Fibroblast of lung (primary cell): ENCODE results near the gene MORN1.

Experiments used
- EZH2 ChIP-seq: IDR thresholded peaks from 2 replicates; pipeline ENCODE4 v1.5.1; 2012; ENCODE audit warnings: low read length, control low read depth, mild to moderate bottlenecking; ENCODE audit errors: missing control alignments
- TF ChIP-seq, protein P1 (sequence below), 2 donors: IDR thresholded peaks in 1 of 2; conservative IDR thresholded peaks in 1 of 2; 1 replicate in 1 of 2; 2 replicates in 1 of 2; pipeline ENCODE4 v1.5.1; 2011 to 2012; ENCODE audit warnings: low read length in 2 of 2, control low read depth in 1 of 2, inconsistent platforms in 1 of 2, low read depth in 1 of 2, mild to moderate bottlenecking in 1 of 2

DNA sequence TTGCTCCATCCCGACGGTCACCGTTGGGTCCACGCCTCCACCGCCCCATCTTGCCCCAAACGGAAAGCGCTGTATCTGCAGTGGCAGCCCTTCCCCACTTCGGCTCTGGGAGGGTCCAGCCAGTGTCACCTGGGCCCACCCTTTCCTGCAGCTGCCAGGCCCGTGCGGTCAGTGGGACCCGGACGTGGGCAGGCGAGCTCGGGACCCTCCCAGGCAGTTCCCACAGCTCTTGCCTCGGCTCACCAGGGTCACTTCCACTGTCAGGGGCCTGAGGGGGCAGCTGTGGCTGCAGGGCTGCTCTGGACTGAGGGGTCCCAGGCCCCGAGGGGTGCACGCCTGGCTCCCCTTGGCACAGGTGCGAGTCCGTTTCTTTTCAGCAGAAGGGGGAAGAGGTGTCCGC lies 82.5 kb downstream of the MORN1 start:
- TF ChIP-seq, protein P1, sequence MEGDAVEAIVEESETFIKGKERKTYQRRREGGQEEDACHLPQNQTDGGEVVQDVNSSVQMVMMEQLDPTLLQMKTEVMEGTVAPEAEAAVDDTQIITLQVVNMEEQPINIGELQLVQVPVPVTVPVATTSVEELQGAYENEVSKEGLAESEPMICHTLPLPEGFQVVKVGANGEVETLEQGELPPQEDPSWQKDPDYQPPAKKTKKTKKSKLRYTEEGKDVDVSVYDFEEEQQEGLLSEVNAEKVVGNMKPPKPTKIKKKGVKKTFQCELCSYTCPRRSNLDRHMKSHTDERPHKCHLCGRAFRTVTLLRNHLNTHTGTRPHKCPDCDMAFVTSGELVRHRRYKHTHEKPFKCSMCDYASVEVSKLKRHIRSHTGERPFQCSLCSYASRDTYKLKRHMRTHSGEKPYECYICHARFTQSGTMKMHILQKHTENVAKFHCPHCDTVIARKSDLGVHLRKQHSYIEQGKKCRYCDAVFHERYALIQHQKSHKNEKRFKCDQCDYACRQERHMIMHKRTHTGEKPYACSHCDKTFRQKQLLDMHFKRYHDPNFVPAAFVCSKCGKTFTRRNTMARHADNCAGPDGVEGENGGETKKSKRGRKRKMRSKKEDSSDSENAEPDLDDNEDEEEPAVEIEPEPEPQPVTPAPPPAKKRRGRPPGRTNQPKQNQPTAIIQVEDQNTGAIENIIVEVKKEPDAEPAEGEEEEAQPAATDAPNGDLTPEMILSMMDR (conservative IDR thresholded peaks at IDR 0.05 in 1 of 2, IDR thresholded peaks at IDR 0.05 in 1 of 2; ENCODE audit: low read depth in 1 of 2, low read length in 2 of 2), result no peak
- no peak for TF ChIP-seq EZH2
